HepG2 (cell line): ENCODE measurements around the gene LTA4H. TPM values are rescaled to one million over a fixed set of nuclear protein-coding genes. Genes with fewer than 3 reads are reported as not detected.

Experiments used
- ATF3 ChIP-seq: sonication (generic); formaldehyde crosslinking; IDR thresholded peaks from 2 replicates; pipeline ENCODE4 v1.4.0; 2020; ENCODE audit warnings: missing genetic modification reagents
- BRD4 ChIP-seq: sonication (generic); formaldehyde crosslinking; IDR thresholded peaks from 2 replicates; pipeline ENCODE4 v1.4.0; 2020; ENCODE audit warnings: missing genetic modification reagents
- CEBPZ ChIP-seq: IDR thresholded peaks from 2 replicates; pipeline ENCODE4 v1.6.1; 2012; ENCODE audit warnings: low read length, improper control_type of control experiment
- CENPX ChIP-seq: sonication (generic); formaldehyde crosslinking; IDR thresholded peaks from 2 replicates; pipeline ENCODE4 v1.9.0; 2021; ENCODE audit warnings: mild to moderate bottlenecking, missing genetic modification reagents, moderate library complexity
- EHMT2 ChIP-seq: fragments of 200-600 bp; sonication (generic); IDR thresholded peaks from 2 replicates; pipeline ENCODE4 v1.7.0; 2017; ENCODE audit warnings: antibody characterized with exemption, low read depth, low read length, borderline replicate concordance
- FOXK1 ChIP-seq: sonication (generic); formaldehyde crosslinking; IDR thresholded peaks from 2 replicates; pipeline ENCODE4 v1.4.0; 2020; ENCODE audit warnings: low read depth, missing genetic modification reagents, borderline replicate concordance
- GABPB1 ChIP-seq: IDR thresholded peaks from 2 replicates; pipeline ENCODE4 v1.6.1; 2016; ENCODE audit warnings: mild to moderate bottlenecking, missing genetic modification reagents, moderate library complexity, missing compliant biosample characterization
- HOXA3 ChIP-seq: sonication (generic); formaldehyde crosslinking; IDR thresholded peaks from 2 replicates; pipeline ENCODE4 v1.5.0; 2020; ENCODE audit warnings: missing genetic modification reagents
- JUND ChIP-seq: sonication (generic); formaldehyde crosslinking; IDR thresholded peaks from 2 replicates; pipeline ENCODE4 v1.8.0; 2022; ENCODE audit warnings: mild to moderate bottlenecking, missing genetic modification reagents
- KLF6 ChIP-seq: IDR thresholded peaks from 2 replicates; pipeline ENCODE4 v1.8.0; 2016; ENCODE audit warnings: missing biosample characterization, missing genetic modification reagents
- MATR3 ChIP-seq: sonication (generic); formaldehyde crosslinking; IDR thresholded peaks from 2 replicates; pipeline ENCODE4 v1.4.0; 2020; ENCODE audit warnings: missing genetic modification reagents
- MEIS1 ChIP-seq: sonication (generic); formaldehyde crosslinking; IDR thresholded peaks from 2 replicates; pipeline ENCODE4 v1.9.0; 2021; ENCODE audit warnings: mild to moderate bottlenecking, missing genetic modification reagents, moderate library complexity, borderline replicate concordance
- PHF5A ChIP-seq: IDR thresholded peaks from one replicate; pipeline ENCODE4 v1.6.1; 2018; ENCODE audit warnings: low read depth, missing genetic modification reagents; ENCODE audit not compliant: unreplicated experiment
- RBM22 ChIP-seq: fragments of 200-400 bp; formaldehyde crosslinking; optimal IDR thresholded peaks from 2 replicates; pipeline ENCODE3; 2017; ENCODE audit warnings: mild to moderate bottlenecking, low read length, moderate library complexity
- REPIN1 ChIP-seq: sonication (generic); formaldehyde crosslinking; IDR thresholded peaks from 2 replicates; pipeline ENCODE4 v1.8.0; 2022; ENCODE audit warnings: missing genetic modification reagents, low read depth, mild to moderate bottlenecking, borderline replicate concordance
- SNAPC5 ChIP-seq: sonication (generic); formaldehyde crosslinking; IDR thresholded peaks from 2 replicates; pipeline ENCODE4 v1.8.1; 2023; ENCODE audit warnings: mild to moderate bottlenecking, missing genetic modification reagents, borderline replicate concordance
- SPEN ChIP-seq: sonication (generic); formaldehyde crosslinking; IDR thresholded peaks from 2 replicates; pipeline ENCODE4 v1.5.1; 2020; ENCODE audit warnings: low read depth, mild to moderate bottlenecking, missing genetic modification reagents
- TMF1 ChIP-seq: sonication (generic); formaldehyde crosslinking; IDR thresholded peaks from 2 replicates; pipeline ENCODE4 v1.8.1; 2022; ENCODE audit warnings: low read depth, missing genetic modification reagents
- ZBTB34 ChIP-seq: sonication (generic); formaldehyde crosslinking; IDR thresholded peaks from 2 replicates; pipeline ENCODE4 v1.8.0; 2022; ENCODE audit warnings: mild to moderate bottlenecking, missing genetic modification reagents
- ZBTB44 ChIP-seq: sonication (generic); formaldehyde crosslinking; IDR thresholded peaks from 2 replicates; pipeline ENCODE4 v1.4.0; 2020; ENCODE audit warnings: missing genetic modification reagents
- ZNF510 ChIP-seq: sonication (generic); formaldehyde crosslinking; IDR thresholded peaks from 2 replicates; pipeline ENCODE4 v1.4.0; 2020; ENCODE audit warnings: low read depth, mild to moderate bottlenecking, missing genetic modification reagents
- ZNF703 ChIP-seq: sonication (generic); formaldehyde crosslinking; IDR thresholded peaks from 2 replicates; pipeline ENCODE4 v1.5.1; 2020; ENCODE audit warnings: missing genetic modification reagents, mild to moderate bottlenecking, moderate library complexity, borderline replicate concordance
- polyA plus RNA-seq, 8 experiments: library from polyadenylated mRNA; depleted of rRNA in 3 of 8; stranded (reverse) in 7 of 8; unstranded in 1 of 8; fragments of >200 nt; fragmentation: Illumina TruSeq in 4 of 8; extraction: Trizol in 4 of 8; gene quantifications; 2 replicates each; pipeline versions ENCODE4 v1.2.1 to v1.2.3, GENCODE V29; 2011 to 2016; ENCODE audit warnings: low read depth in 4 of 8, missing spikeins in 1 of 8, mixed read lengths in 1 of 8; ENCODE audit not compliant: insufficient read depth in 1 of 8
- total RNA-seq, 5 experiments: library from RNA; depleted of rRNA; stranded (reverse); fragments of >200 nt; fragmentation: Illumina TruSeq; extraction: Trizol; gene quantifications; 2 replicates each; pipeline ENCODE4 v1.2.3, GENCODE V29; 2016; ENCODE audit warnings: low read depth in 1 of 5

LTA4H gene
- total and polyA plus RNA-seq, 2 of the 13 experiments (the other 11 are each of a cell fraction or from before 2014, with no cell fraction given), result 87.5 to 90.4 TPM

- TF ChIP-seq REPIN1 (no peak), RBM22 (no peak), JUND (CRISPR knock-in tag) (no peak), SNAPC5 (CRISPR knock-in tag) (no peak), ATF3 (CRISPR knock-in tag) (no peak; the same call in 1 of the 2 replicates), TMF1 (no peak), BRD4 (0 out of 2 replicates have a peak, but pooled peaks have one; percentile 32), CENPX (CRISPR knock-in tag) (no peak), ZBTB44 (CRISPR knock-in tag) (no peak), ZNF510 (no peak), EHMT2 (no peak), ZBTB34 (CRISPR knock-in tag) (no peak), HOXA3 (CRISPR knock-in tag) (peak; percentile 72), CEBPZ (no peak), GABPB1 (0 out of 2 replicates have a peak, but pooled peaks have one; percentile 21), MATR3 (no peak), FOXK1 (CRISPR knock-in tag) (peak; percentile 87), PHF5A (no peak), MEIS1 (CRISPR knock-in tag) (no peak), KLF6 (0 out of 2 replicates have a peak, but pooled peaks have one; percentile 55), ZNF703 (CRISPR knock-in tag) (0 out of 2 replicates have a peak, but pooled peaks have one; percentile 13), SPEN (peak; percentile 41; the same call in 1 of the 2 replicates)
Measured at GRCh38 chr12:95966287-95966870, 69.0 kb downstream of the LTA4H start (continued).
